ENCODE data around the gene DIAPH3. TPM values are rescaled to one million over a fixed set of nuclear protein-coding genes. Genes with fewer than 3 reads are reported as not detected.

The DIAPH3 gene
- total and polyA plus RNA-seq, 2 of the 8 experiments (the other 6 are each of a cell fraction or from before 2014, with no cell fraction given): 8.0 to 30.8 TPM

DNA sequence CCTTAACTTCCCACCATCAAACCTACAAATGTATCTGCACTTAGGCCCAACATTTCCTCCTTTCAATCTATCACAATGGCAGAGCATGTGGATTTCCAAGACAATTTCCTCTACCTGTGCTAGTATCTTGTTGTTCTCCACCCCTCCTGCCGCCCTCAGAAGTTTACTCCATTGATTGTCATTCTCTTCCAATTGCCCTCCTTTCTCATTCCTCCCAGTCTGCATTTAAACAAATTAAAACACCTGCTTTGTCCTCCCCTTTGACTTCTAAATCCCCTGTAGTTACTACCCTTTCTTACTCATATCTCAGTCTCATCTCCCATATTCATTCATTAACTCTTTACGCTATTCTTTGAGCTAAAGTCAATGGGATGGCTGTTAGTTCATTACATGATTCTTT, 370.6 kb downstream of the DIAPH3 start:
- 75 to 100% methylated on average over 1 to 2 of the region's 2 CpGs for WGBS, 2 experiments (ENCODE audit: extremely low coverage in 1 of 2, insufficient coverage in 1 of 2, insufficient read length in 1 of 2, insufficient replicate concordance in 2 of 2, low coverage in 1 of 2, low lambda C conversion rate in 2 of 2, missing lambda C conversion rate in 1 of 2)

More for the DNA sequence above, 370.6 kb downstream of the DIAPH3 start:
- Histone ChIP-seq H3K9me3 (ENCODE audit: insufficient read depth in 2 of 2, low read depth in 1 of 2, low read length in 1 of 2) (no peaks in the 10 kb centered on the region), H3K23ac (ENCODE audit: insufficient read length) (no peak overlapping the region), H2BK15ac (ENCODE audit: low read length) (no peak overlapping the region), H2AK5ac (ENCODE audit: low read depth, low read length) (no peak overlapping the region), H2BK120ac (replicated peaks; ENCODE audit: low read depth, low read length) (no peak overlapping the region), H4K20me1 (replicated peaks in 1 of 2; ENCODE audit: control insufficient read depth in 1 of 2, insufficient read depth in 2 of 2, low read length in 2 of 2) (no peaks in the 10 kb centered on the region), H3K18ac (ENCODE audit: extremely low read depth, low read length) (no peak overlapping the region), H3K4ac (replicated peaks; ENCODE audit: insufficient read length, low read depth, low read length) (no peak overlapping the region), H3K4me2 (ENCODE audit: insufficient read depth in 1 of 2, low read depth in 2 of 2, low read length in 2 of 2) (peak overlapping the region in 1 of 2 experiments; percentile 25; a peak in 1 of 4 replicates), H2BK12ac (ENCODE audit: low read depth, low read length) (peak overlapping the region; percentile 69; the same call in 1 of the 2 replicates), H2BK5ac (ENCODE audit: low read depth, low read length) (peak overlapping the region; percentile 76; the same call in 1 of the 2 replicates), H3K27me3 (replicated peaks in 1 of 4; ENCODE audit: control insufficient read depth in 3 of 4, extremely low read depth in 1 of 4, insufficient read depth in 3 of 4, low read length in 3 of 4) (no peaks in the 10 kb centered on the region), H2AFZ (ENCODE audit: low read length) (no peak overlapping the region), H3K14ac (ENCODE audit: insufficient read length) (no peak overlapping the region), H3K4me1 (replicated peaks in 1 of 4; ENCODE audit: control insufficient read depth in 3 of 4, insufficient read depth in 4 of 4, low read length in 3 of 4) (peaks cover 0 to 11% (median 7%) of the 10 kb centered on the region in 4 experiments; a peak in 4 of 7 replicates), H3K9ac (replicated peaks in 1 of 4; ENCODE audit: extremely low read depth in 1 of 4, low read depth in 3 of 4, low read length in 3 of 4) (no peak overlapping the region), H4K8ac (ENCODE audit: extremely low read depth, insufficient read depth, low read length) (no peak overlapping the region), H4K5ac (ENCODE audit: insufficient read length, low read depth, low read length) (no peak overlapping the region), H3K23me2 (ENCODE audit: low read depth, low read length) (no peaks in the 10 kb centered on the region; the same call in 1 of the 2 replicates), H3K56ac (replicated peaks; ENCODE audit: insufficient read length, low read depth, low read length) (no peak overlapping the region), H3K36me3 (ENCODE audit: control insufficient read depth in 2 of 4, insufficient read depth in 4 of 4, low read length in 3 of 4) (0 out of 8 replicates have a peak, but pooled peaks cover 0 to 2% (median 0%) of the 10 kb centered on the region in 4 experiments), H3K79me2 (ENCODE audit: control insufficient read depth in 1 of 2, insufficient read depth in 2 of 2, low read length in 2 of 2) (no peaks in the 10 kb centered on the region), H3K27ac (ENCODE audit: low read depth, low read length) (peak overlapping the region; percentile 44; the same call in 1 of the 2 replicates), H3K79me1 (ENCODE audit: low read depth, low read length) (no peaks in the 10 kb centered on the region), H2BK20ac (ENCODE audit: low read length) (peak overlapping the region; percentile 83; the same call in 1 of the 2 replicates), H3K4me3 (ENCODE audit: extremely low read depth in 1 of 4, insufficient read depth in 2 of 4, low read depth in 3 of 4, low read length in 4 of 4) (no peak overlapping the region; a peak in 1 of 8 replicates), H4K91ac (replicated peaks; ENCODE audit: insufficient read length, low read length) (no peak overlapping the region)
- POLR2A ChIA-PET (ENCODE audit: partially characterized antibody): no interaction called here
- peak in 1 of 2 experiments; percentile 67 for DNase-seq (ENCODE audit: low read depth in 1 of 2, low spot score in 2 of 2)
- no peak for FAIRE-seq
- CTCF ChIA-PET (ENCODE audit: partially characterized antibody): no interaction called here

Measured in H1 (cell line).